Measurements from ENCODE around the gene CTNND2.

GRCh38 chr5:11468334-11469039 lies 435.8 kb downstream of the CTNND2 start:
- TF ChIP-seq YY1 (IDR thresholded peaks at IDR 0.05; ENCODE audit: borderline replicate concordance in 1 of 3, control insufficient read depth in 1 of 3, extremely low read depth in 1 of 3, insufficient read depth in 3 of 3, insufficient read length in 1 of 3, insufficient replicate concordance in 2 of 3, low read depth in 1 of 3, low read length in 2 of 3): no peak
- TF ChIP-seq CTCF (IDR thresholded peaks at IDR 0.05 in 2 of 3, conservative IDR thresholded peaks at IDR 0.05 in 1 of 3; ENCODE audit: insufficient read depth in 2 of 3, low read depth in 1 of 3, low read length in 3 of 3): no peak
- TF ChIP-seq SRSF9 (IDR thresholded peaks at IDR 0.05; ENCODE audit: borderline replicate concordance, low read depth, low read length): no peak
- TF ChIP-seq HDAC2 (IDR thresholded peaks at IDR 0.05): no peak
- TF ChIP-seq ATF2 (CRISPR knock-in tag; IDR thresholded peaks at IDR 0.05): no peak

All from K562 (cell line).